GM23248 (cell line): ENCODE data around the gene TRRAP.

ENCODE experiments used
- EZH2 ChIP-seq: fragments of 200-600 bp; sonication (generic); IDR thresholded peaks from 2 replicates; pipeline ENCODE4 v1.6.1; 2018; ENCODE audit warnings: antibody characterized with exemption, mild to moderate bottlenecking; ENCODE audit not compliant: insufficient read depth, poor library complexity, severe bottlenecking
- EZH2phosphoT487 ChIP-seq: fragments of 200-600 bp; sonication (generic); IDR thresholded peaks from 2 replicates; pipeline ENCODE4 v1.6.1; 2018; ENCODE audit warnings: antibody characterized with exemption, moderate library complexity, mild to moderate bottlenecking, low read depth; ENCODE audit not compliant: insufficient read depth

- TF ChIP-seq EZH2 (no peak), EZH2phosphoT487 (no peak)
Observed at GRCh38 chr7:99061001-99061776, 182.9 kb downstream of the TRRAP start.
